Amniotic stem cell (primary cell): ENCODE measurements around the gene RTN1.

Experiments
- DNase-seq: peaks from one replicate; lab custom pipeline; 2025; lab: John Stamatoyannopoulos, UW

RTN1 gene

DNA sequence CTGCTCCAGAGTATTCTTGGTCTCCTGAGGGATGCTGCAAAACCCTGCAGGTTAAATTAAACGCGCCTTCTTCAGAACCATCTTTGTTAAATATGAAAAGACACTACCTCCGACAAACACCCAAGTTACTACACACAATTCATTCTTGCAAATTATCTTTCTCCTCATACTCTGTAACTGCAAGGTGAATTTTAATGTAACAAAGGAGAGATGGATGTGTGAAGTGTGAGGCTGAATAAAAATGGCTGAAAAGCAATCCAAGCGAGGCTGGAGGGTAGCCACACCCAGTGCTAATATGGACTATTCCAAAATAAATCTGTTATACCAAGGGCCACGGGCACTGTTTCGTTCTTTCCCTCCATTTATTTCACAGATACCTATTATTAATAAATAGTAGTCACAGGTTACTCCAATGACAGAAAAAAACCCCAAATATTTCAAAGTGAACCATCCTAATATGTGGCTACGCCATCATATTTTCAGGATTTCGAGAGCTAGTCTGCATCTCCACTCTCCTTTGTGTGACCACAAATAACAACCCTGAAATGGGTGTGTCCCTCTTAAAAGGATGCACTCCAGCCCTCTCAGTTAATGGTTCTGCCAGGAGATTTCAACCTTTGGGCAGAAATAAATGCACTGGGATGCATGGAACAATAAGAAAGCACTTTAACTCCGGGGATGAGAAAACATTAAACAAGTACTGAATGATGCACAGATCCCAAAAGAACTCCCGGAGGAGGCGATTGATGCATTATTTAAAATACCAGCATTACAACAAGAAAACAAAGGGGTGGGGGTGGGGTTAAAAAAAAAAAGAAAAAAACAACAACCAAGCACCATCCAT is 240.9 kb downstream of the RTN1 start:
- DNase-seq: no peak

DNA sequence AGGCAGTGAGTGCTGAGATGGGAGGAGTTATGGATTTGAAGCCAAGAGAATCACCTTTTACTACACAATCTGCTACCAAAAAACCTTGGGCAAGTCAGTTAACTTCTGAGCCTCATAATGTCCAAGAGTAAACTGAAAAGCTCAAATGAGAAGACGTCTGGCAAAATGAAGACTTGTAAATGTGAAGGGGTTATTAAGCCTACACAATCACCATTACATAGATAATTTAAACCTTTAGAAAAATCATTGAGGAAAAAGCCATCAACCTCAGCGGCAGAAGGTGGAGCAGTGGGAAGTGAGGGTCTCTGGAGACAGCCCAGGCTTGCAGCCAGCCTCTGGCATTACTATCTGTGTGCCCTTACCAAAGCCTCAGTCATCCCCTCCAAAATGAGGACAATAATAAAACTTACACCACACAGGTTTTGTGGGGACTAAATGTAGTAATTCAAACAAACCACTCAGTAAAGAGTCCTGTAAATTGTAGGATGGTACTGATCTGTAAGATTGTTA is 243.5 kb downstream of the RTN1 start:
- DNase-seq: no peak

GRCh38 chr14:59622631-59623030 is 247.9 kb downstream of the RTN1 start:
- no peak for DNase-seq

DNA sequence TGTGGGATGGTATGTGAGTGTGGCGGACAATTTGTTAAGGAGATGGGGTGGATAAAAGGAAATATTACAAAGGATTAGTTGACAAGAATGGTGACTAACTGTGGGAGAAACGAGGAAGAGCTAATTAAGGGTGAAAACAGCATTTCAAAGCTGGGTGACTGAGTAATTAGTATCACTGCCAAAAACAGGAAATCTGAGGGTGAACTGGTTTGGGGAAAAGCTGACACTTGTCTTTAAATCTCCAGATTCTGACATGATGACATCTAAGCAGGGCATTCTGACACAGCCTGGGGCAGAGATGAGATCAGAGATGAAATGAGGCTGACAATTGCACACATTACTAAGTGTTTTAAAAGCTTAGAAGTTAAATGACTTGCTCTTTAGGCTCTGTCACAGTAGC is 251.5 kb downstream of the RTN1 start:
- no peak for DNase-seq

GRCh38 chr14:59601056-59601455 is 269.5 kb downstream of the RTN1 start:
- no peak for DNase-seq

DNA sequence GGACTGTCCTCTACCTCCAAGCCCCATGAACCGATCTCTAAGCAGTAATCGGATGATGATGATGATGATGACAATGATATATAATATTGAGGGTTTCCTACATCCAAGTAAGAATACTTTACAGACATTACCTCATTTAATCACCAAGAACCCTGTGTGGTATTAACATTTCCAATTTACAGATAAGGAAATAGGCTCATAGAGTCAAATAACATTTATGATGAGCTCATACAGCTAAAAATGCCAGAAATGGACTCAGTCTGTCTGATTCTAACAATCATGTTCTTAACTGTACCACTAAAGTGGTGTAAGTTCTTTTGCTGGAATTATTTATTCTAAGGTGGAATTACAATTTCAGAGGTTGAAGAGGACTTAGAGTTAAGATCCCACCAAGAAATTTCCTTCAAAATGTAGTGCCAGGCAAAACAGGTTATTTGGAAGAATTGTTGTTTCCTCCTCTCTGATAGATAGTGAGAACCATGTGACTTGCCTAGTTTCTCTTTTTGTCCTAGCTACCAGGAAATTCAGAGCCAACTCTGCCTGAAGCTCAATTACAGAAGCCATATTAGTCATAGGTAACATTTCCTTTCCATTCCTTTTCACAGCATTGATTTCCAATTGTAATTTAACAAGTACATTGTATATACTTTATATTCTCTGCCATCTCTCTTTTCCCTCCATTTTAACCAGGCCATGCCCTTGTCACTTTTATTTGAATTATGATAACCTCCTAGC is 270.2 kb downstream of the RTN1 start:
- no peak for DNase-seq

GRCh38 chr14:59595071-59595470 is 275.5 kb downstream of the RTN1 start:
- no peak for DNase-seq

DNA sequence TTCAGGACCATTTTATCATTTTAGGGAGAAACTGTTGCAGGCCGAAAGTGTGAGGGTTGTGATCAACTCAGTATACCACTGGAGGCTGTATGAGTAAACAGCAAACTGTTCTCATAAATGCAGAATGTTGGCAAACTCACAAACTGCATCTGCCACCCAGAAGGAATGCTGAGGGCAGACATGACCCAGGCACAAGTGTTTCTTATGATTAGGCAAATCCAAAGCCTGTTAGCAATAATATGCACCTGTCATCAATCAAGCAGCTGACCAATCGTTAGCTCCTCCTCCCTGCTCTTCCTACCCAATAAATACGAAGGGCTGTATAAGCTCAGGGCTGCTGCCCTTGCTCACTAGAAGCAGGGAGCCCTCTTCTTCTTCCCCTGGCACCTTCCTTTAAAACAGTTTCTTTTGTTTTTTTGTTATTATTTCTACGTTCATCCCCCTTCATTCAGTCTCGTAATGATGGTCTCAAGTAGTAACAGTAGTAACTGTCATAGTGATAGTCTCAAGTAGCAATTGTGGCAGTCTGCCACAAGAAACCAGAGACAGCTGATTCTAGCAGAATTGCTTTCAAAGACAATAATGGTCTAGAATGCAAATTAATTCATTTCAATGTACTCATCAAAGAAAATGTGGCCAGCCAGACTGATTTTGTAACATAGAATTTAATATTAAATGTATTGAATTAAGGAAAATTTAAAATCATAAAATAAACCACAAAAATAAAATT is 278.8 kb downstream of the RTN1 start:
- DNase-seq: no peak

- DNase-seq: no peak
Measured at GRCh38 chr14:59588101-59588500, 282.5 kb downstream of the RTN1 start.

DNA sequence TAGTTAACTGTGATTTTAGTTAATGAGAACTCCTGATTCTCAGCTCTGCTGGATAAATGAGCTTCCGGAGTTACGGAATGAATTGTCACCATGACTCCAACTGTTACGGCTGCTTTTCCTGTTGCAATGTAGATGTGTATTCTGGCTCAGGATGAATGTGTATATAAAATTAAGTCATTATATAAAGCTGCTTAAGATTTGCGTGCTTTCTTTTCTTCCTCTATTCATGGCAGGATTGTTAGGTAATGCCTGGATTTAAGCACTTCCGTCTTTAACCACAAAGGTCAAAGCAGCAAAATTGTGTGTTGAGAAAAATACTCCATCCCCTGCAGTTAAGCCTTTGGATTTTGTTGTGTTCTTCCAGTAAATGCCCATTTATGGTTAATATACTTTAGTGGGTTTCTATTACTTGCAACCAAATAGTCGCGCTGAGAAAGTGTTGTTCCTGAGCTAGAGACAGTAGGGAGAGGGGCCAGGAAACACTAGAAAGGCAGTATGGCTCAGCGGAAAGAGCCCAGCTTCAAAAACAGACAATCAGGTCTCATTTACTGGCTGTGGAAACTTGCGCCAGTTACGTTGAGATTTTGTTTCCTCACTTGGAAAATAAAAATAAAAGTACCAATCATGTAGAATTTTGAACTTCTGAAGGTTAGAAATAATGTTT is 284.6 kb downstream of the RTN1 start:
- no peak for DNase-seq

GRCh38 chr14:59583755-59584154 is 286.8 kb downstream of the RTN1 start:
- no peak for DNase-seq

DNA sequence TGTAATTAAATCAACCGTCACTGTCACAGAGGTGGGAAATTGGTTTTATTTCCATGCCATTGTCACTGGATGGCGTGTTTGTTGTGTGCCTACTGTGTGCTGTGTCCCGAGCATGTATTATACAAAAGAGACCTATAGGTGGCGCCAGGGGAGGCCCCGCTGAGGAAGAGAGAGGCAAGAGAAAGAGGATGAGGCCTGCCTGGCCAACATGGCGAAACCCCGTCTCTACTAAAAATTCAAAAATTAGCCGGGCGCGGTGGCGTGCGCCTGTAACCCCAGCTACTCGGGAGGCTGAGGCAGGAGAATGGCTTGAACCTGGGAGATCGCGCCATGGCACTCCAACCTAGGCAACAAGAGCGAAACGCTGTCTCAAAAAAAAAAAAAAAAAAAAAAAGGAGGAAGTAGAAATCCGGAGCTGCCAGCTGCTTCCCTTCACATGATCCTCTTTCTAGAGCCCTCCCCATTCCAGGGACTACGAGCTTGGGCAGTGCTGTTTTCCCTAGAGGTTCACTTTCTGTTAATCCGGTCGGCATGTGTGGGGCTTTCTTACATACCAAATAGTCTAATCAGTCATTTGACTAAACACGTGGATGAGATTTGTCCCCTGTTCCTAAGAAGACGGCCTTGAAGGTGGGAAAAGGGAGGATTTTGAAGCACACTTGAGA is 287.6 kb downstream of the RTN1 start:
- DNase-seq: no peak

DNA sequence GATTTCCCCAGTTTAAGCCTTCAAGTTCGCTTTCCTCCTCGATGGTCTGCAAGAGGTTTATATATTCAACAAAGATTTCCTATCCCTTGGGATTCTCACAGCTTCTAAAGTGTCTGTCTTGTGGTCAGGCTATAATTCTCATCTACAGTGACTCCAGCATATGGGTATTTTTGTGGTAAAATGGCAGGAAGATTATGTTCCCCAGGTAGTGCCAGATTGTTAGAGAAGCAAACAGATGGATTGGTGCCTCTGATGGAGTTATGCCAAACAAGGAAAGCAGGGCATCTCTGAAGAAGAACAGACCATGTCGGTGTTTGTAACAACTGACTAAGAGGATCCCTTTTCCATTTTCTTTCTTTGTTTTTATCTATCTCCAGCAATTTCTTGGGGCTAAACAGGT is 288.4 kb downstream of the RTN1 start:
- no peak for DNase-seq

- DNase-seq: no peak
Measured at GRCh38 chr14:59580911-59581310, 289.7 kb downstream of the RTN1 start.

- no peak for DNase-seq
Measured at GRCh38 chr14:59576332-59577294, 294.0 kb downstream of the RTN1 start, which contains the start of gene CCDC175. CCDC175 (minus strand) TSS chr14:59576812; CDS start chr14:59576775, 37 bp downstream.

- DNase-seq: no peak
Measured at GRCh38 chr14:59570122-59570521, 300.5 kb downstream of the RTN1 start.

GRCh38 chr14:59566725-59567124 is 303.9 kb downstream of the RTN1 start:
- DNase-seq: no peak

GRCh38 chr14:59566296-59566695 is 304.3 kb downstream of the RTN1 start:
- no peak for DNase-seq

- no peak for DNase-seq
Measured at GRCh38 chr14:59565087-59565486, 305.5 kb downstream of the RTN1 start.

DNA sequence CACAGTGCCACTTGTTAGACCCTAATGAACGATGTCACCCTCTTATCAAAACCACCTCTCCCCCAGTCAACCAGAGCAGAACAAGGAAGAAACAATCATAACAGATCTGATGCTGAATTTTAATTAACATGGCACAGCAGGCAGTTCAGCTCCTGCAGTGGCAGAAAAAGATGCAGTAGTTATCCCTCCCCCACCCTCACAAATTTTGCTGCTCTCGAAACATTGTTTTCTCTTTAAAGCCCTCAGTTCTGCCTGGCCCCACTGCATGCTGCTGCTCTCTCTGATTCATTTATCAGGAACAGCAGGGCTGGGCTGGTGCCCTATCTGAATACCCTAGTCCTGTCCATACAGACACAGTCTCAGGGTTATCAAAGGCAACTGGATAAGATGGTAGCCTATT is 306.2 kb downstream of the RTN1 start:
- DNase-seq: no peak
